ENCODE measurements around the gene SHC3.

DNA sequence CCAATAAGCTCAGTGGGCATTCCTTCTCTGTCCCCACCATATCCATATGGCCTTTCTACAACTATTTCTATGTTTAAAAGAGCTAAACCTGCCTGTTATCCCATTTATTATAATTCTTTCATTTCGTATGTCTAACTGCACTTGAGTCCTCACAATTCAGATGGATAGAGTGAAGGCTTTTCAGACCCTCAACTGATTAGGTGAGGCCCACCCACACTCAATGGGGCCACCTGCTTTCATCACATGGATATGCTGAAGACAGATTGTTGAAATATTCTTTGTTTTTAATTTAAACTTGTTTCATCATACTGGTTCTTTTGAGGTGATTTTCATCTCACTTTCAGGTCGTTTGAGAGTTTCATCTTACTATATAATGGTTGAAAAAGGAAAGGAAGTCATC is 193.0 kb downstream of the SHC3 start:
- TF ChIP-seq, protein P1, sequence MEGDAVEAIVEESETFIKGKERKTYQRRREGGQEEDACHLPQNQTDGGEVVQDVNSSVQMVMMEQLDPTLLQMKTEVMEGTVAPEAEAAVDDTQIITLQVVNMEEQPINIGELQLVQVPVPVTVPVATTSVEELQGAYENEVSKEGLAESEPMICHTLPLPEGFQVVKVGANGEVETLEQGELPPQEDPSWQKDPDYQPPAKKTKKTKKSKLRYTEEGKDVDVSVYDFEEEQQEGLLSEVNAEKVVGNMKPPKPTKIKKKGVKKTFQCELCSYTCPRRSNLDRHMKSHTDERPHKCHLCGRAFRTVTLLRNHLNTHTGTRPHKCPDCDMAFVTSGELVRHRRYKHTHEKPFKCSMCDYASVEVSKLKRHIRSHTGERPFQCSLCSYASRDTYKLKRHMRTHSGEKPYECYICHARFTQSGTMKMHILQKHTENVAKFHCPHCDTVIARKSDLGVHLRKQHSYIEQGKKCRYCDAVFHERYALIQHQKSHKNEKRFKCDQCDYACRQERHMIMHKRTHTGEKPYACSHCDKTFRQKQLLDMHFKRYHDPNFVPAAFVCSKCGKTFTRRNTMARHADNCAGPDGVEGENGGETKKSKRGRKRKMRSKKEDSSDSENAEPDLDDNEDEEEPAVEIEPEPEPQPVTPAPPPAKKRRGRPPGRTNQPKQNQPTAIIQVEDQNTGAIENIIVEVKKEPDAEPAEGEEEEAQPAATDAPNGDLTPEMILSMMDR (conservative IDR thresholded peaks at IDR 0.05 in 1 of 2, IDR thresholded peaks at IDR 0.05 in 1 of 2; ENCODE audit: low read depth in 1 of 2, low read length in 2 of 2), result no peak
- no peak for TF ChIP-seq EZH2 (IDR thresholded peaks at IDR 0.05; ENCODE audit: low read length, missing control alignments)
